GM10847 (cell line): ENCODE data around the gene ARHGEF19.

Experiments
- POLR2A ChIP-seq: IDR thresholded peaks from 2 replicates; pipeline ENCODE4 v1.6.1; 2011; ENCODE audit not compliant: insufficient read length; ENCODE audit errors: extremely low read depth

ARHGEF19 gene

DNA sequence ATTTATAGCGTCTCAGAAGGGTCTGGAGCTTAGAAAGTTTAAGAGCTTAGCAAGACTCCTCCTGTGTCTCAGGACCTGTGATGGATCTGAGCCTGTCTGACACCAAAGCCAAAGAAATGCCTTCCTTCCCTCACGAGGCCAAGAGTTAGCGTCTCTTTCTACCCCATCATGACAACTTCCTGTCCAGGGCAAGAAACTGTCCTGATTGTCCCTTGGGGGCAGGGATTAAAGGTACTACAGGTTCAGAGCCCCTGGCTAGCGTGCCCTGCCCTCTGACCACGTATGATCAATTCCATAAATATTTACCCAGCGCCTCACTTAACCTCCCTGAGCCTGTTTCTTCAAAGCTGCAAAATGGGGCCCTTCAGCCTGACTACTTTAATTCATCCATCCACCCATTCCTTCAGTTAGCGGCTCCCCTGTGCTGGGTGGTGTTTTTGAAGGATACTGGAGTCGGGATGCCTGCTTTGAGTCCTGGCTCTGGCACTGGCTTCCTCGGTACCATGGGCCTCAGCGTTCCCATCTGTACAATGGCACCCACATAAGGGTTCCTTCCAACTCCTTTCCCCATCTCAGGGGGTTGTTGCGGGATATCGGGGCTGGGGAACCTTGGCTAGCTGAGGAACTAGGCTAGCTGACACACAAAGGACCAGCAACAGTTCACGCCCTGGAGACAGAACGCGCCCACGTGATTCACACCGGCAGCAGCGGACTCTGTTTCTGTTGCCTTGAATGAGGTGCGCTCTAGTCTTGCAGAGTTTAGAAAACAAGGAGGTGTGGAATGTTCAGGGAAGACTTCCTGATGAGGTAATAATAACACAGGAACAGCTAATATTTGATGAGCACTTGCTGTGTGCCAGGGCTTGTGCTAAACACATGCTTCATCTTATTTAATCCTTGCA lies 33.6 kb downstream of the ARHGEF19 start:
- TF ChIP-seq POLR2A = no peak

DNA sequence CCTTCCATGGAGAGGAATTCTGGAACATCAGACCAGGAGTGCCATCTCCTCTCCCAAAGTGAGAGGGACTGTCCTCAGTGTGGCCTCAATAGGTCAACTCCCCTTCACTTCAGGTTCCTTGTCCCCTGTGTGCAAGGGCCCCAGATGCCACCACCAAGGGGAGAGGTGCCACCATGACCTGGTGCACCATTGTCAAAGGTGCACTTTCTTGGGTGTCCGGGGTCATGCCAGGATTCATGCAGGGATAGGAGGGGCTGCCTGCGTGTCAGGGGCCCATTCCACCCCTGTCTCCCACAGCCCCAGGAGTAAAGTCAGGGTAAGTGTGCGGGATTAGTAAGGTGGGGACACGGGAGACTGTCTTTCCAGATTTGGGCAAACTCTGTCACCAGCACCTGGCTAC lies 35.1 kb downstream of the ARHGEF19 start:
- TF ChIP-seq POLR2A = no peak

DNA sequence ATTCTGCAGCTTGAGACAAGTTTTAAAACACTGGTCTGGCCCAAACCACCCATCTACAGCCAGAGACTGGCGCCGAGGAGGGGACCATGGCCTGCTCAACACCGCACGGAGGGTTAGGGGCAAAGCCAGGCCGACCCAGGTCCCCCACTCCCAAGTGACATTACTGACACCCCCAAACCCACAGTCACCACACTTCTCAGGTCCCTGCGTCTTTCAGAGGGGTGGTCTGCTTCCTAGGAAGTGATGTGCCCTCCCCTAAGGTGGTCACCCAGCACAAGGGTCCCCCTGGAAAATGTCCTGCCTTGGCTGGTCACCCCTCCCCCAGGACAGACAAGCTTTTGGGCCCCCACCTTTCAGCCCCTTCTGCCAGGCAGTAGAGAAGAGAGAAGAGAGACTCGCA lies 35.8 kb downstream of the ARHGEF19 start:
- no peak for TF ChIP-seq POLR2A

DNA sequence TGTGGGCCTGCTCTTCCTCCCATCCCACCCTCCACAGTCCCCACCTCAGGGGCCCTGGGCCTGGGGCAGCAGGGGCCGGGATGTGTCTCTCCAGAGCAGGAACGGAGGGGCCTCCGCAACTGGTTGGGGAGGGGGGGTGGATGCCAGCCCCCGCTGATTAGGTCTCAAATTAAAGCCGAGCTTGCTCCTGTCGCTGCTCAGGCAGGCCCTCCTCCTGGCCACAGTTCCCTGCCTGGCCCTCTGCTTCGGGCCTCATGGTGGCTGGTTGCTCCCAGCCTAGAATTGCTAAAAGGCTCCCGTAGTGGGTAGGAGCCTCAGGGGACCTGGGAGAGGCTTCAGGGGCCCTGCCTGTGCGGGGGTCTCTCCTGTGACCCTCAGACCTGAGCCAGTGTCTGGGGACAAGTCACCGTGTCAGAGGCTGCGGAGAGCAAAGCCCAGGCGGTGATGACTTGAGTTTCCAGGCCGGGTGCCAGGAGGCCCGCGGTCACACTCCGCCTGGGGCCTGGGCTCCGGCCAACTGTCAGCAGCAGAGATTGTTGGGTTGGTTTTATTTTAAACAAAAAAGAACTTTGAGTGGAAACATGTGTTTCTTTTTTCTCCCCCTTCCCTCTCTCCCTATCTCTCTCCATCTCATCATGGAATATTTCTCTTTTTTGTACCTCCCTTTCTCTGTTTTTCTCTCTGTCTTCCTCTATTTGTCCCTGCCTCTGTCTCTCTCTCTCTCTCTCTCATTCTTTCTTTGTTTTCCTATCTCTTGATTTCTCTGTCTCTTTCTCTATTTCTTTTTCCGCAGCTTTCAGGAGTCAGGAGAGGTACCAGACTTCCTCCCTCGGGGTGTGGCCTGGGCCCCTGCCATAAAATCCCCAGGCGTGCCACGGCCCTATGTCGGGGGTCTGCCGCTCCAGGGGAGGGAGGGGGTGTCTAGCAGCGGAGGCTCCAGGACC lies 36.6 kb downstream of the ARHGEF19 start:
- no peak for TF ChIP-seq POLR2A

DNA sequence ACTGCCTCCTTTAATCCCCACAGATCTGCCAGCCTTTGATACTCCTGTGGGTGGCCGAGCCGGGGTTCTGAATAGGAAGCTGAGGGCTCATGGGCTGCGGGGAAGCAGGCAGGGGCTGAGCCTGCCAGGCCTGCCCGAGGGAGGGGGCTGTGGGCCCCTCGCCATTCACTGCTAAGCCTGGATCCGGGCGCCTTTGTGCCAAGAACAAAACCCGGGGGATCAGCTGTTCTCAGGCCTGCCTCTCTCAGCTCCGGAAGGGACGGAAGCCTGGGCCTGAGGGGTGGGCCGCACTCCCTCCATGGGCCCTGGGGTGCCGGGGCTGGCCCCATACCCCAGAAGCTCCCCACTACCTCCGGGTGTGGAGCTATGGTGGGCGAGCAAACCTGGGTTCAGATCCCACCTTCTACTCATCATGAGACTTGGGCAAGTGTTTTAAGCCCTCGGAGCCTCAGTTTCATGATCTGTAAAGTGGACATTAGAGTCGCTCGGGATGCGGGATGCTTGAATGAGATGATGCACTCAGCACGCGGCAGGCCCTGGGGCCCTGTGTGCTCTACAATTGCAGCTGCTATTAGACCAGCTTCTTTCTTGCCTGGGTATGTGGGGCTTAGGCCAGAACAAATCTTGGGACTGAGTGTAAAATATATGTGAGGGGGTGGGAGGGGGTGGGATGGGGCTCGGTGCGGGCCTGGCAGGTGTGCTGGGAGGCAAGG lies 37.4 kb downstream of the ARHGEF19 start:
- no peak for TF ChIP-seq POLR2A

DNA sequence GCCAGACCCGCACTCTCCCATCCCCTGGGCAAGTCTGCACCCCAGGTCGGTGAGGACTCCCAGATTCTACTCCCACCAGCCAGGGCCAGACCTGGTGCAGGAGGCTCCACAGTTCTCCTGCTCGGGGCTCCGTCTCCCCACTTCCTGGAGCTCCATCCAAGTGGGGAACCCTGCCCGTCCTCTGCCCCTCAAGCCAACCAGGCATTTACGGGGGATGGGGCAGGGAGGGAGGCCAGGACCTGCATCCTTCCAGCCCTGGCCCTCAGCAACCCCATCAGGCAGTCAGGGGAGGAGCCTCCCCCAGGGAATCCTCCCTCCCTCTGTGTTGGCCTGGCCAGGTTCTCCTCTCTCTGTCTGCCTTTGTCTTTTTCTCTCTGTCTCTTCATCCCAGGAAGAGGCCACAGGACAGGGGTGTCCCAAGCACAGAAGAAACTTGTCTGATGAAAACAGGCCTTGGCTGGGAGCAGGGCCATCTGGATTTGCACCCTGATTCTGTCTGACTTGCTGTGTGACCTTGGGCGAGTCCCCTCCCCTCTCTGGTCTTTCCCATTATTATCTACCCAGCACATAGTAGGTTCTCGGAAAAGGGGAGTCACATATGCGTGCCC lies 38.1 kb downstream of the ARHGEF19 start:
- no peak for TF ChIP-seq POLR2A

DNA sequence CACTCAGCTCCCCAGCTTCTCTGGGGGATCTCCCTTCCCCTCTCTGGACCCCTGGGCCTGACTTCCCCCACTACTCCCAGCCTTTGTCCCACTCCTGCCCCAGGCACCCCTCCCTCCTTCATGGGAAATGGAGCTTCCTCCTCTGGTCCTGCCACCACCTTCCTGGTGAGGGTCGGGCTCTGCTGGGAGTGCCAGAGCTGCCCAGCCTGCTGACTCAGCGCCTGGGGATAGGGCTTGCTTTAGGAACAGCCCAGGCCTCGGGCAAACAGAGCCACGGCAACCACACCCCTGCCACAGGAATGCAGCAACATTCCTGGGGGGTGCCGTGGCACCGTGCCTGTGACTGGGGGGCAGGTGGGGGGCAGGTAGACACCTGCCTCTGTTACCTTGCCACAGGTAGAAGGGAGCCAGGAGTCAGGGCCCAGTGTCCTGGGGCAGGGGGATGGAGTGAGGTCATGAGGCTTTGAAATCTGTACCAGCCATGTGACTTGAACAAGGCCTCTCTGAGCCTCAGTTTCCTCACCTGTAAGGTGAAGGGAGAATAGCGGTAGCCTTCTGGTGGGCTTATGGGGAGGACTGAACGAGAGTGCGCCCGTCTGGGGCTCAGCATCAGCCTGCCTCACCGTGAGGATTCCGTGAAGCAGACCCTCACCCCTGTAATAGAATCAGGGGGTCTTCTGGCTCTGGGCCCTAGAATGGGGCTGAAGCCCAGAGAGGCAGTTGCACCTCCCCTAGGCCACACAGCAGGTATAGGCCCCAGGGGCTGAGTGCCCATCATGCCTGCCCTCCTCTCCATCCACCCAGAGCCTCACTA lies 38.8 kb downstream of the ARHGEF19 start:
- TF ChIP-seq POLR2A = no peak

DNA sequence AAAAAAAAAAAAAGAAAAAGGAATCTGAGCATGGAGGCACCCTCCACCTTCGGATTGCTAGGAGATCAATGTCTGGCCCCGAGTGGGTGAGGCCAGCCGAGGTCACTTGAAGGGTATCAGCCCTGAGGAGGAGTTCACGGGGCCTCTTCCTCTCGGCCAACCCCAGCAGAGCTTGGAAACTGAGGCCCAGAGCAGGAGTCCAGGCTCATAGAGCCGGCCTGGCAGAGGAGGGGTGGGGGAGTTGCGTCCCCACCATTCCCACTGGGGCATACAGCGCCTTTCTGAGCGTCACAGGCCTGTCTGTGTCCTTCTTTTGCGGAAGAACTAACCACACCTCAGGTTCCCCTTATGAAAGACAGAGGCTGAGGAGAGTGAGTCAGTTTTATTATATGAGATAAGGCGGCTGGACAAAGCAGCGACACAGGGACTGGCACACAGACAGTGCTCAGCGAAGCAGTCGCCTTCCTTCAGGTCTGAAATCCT lies 39.4 kb downstream of the ARHGEF19 start:
- TF ChIP-seq POLR2A = no peak

DNA sequence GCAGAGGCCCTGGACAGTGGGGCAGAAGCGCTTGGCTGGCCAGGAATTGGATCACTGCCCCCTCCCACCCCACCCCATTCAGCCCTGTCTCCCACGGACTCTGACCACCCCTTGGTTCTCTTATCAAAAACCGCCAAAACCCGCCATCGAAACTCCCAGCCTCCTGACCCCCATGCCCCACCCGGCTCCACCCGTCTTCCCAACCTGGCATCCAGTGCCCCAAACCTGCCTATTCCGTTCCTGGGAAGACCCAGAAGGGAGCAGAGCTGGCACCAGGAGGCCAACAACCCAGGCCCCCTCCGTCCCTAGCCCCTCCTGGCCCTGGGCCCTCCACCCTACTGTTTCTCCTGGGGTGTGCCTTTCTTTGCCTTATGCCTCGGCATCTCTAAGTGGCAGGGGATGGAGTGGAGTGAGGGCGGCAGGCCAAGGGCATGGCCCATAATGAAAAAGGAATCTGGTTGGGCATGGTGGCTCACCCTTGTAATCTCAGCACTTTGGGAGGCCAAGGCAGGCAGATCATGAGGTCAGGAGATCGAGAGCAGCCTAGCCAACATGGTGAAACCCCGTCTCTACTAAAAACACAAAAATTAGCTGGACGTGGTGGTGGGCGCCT lies 40.1 kb downstream of the ARHGEF19 start:
- no peak for TF ChIP-seq POLR2A

DNA sequence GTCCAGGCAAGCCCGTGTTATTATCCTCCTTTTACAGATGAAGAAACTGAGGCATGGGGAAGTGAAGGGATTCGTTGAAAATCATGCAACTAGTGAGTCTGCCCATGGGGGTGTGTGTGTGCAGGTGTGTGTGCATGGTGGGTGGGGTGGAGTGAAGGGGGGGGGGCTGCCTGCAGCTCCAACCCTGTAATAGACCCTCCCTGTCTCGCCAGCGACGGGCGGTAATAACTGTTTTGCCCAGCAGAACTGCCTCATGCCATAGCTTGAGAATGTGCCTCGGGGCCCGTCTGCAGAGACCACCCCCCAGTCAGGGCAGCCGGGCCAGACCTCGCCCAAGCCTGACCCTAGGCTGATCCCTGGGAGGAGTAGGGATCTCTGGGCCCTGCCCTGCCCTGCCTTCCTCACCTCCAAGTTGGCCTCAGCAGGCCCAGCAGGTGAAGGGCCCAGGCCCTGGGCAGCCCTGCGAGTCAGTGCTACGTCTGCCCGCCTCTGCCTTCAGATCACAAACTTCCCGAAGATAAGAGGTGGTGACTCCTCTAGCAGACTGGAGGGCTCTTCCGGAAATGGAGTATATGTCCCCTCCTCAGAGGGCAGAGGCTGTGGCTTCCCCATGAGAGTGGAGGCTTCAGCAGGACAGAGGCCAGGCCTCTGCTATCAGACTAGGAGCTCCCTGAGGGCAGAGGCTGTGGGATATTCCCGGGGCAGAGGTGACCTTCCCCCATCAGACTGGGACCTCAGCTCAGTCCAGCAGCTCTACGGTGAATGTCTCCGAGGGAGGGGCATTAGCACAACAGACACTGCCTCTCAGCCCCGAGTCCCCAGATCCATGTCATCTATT lies 40.9 kb downstream of the ARHGEF19 start:
- TF ChIP-seq POLR2A = no peak

DNA sequence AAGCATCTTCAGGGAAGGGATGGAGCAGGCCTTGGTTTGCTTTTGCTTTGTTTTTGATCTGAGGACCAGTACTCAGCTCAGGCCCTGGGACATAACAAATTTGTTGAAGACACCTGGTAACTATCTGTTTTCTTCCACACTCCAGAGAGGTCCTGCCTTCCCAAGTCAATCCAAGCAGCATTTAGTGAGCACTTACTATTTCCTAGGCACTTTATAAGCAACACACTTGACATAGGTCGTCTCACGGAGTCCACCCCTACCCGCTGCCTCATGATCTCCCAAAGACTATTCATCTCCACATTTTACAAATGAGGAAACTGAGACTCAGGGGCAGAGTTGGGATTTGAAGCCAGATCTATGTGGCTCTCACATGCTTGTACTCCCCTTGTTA lies 42.2 kb downstream of the ARHGEF19 start:
- TF ChIP-seq POLR2A = no peak

DNA sequence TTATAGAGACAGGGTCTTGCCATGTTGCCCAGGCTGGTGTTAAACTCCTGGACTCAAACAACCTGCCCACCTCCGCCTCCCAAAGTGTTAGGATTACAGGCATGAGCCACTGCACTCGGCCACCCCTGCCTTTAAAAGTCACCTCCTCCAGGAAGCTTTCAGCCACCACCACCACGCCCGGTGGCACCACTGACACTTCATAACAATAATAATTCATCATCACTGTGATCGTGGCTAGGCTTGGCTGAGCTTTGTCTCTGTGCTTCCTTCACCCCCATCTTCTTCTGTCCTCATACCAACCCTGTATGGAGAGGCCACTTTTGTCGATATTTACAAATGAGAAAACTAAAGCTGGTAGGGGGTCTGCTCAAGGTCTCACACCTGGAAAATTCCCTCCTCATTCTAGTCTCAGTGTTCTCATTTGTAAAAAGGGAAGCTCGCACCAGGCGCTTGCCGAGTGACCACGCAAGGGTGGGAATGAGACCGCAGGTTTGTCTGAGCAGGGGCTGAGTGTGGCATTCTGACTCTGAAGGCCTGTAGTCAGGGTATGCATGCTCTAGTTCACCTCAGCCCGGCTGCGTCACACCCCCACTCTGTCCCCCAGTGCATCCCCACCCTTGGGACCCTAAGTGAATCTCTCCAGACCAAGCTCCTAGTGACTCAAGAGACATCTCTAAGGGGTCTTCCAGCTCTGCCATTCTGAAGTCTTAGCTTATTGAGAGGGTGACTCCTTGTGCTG lies 43.7 kb downstream of the ARHGEF19 start:
- TF ChIP-seq POLR2A = no peak
